Breast epithelium (tissue), 4 donors: ENCODE data around the gene SPATC1L. TPM values are rescaled to one million over a fixed set of nuclear protein-coding genes. Genes with fewer than 3 reads are reported as not detected.

Experiments
- DNase-seq, 2 donors: peaks; one replicate each; pipeline ENCODE4 v3.0.0-alpha.2; 2019; ENCODE audit warnings: low spot score in 2 of 2
- H3K27ac ChIP-seq, 2 donors: fragments of 200-600 bp; sonication (generic) in 1 of 2; one replicate each; pipeline ENCODE4 v1.5.1; 2016 to 2019; ENCODE audit warnings: mild to moderate bottlenecking in 1 of 2
- H3K27me3 ChIP-seq, 2 donors: fragments of 200-600 bp; sonication (generic) in 1 of 2; one replicate each; pipeline versions ENCODE4 v1.5.1 to v1.6.0; 2017 to 2019; ENCODE audit warnings: control low read depth in 1 of 2, mild to moderate bottlenecking in 1 of 2
- H3K36me3 ChIP-seq: fragments of 200-600 bp; one replicate; pipeline ENCODE4 v1.5.1; 2019
- H3K4me1 ChIP-seq, 2 donors: fragments of 200-600 bp; sonication (generic); one replicate each; pipeline ENCODE4 v1.5.1; 2016 to 2019; ENCODE audit warnings: control low read depth in 1 of 2
- H3K4me3 ChIP-seq, 3 donors: fragments of 200-600 bp; sonication (generic); 1 replicate in 2 of 3; 2 replicates in 1 of 3; pipeline ENCODE4 v1.5.1; 2016 to 2019; ENCODE audit warnings: mild to moderate bottlenecking in 3 of 3, moderate library complexity in 2 of 3
- H3K9me3 ChIP-seq, 2 donors: fragments of 200-600 bp; sonication (generic) in 1 of 2; one replicate each; pipeline ENCODE4 v1.5.1; 2016 to 2019; ENCODE audit warnings: control low read depth in 1 of 2
- POLR2A ChIP-seq: fragments of 450-650 bp; IDR thresholded peaks from one replicate; pipeline ENCODE4 v1.6.1; 2016; ENCODE audit warnings: antibody characterized with exemption, mild to moderate bottlenecking, moderate library complexity
- POLR2AphosphoS5 ChIP-seq, 3 donors: sonication (generic); formaldehyde crosslinking; IDR thresholded peaks; one replicate each; pipeline ENCODE4 v1.6.1; 2017; ENCODE audit warnings: antibody characterized with exemption in 3 of 3
- intact Hi-C: fragments of 100-400 bp; cut with DNase I; formaldehyde crosslinking; loops from one replicate; pipeline ENCODE4 v1.15.1; 2023; ENCODE audit warnings: low total_unique reads
- total RNA-seq, 3 donors: library from RNA; depleted of rRNA; stranded (reverse); fragments of >200 nt; gene quantifications; one replicate each; pipeline ENCODE4 v1.1.0, GENCODE V29; 2016
- TF ChIP-seq, protein P1 (sequence below), 3 donors: fragments of 450-650 bp; IDR thresholded peaks; one replicate each; pipeline ENCODE4 v1.5.1; 2016 to 2017; ENCODE audit warnings: antibody characterized with exemption in 3 of 3, mild to moderate bottlenecking in 3 of 3, moderate library complexity in 3 of 3

Gene SPATC1L
- total RNA-seq, 3 donors from 2014 or later, result 1.6 to 7.0 (median 6.2) TPM

DNA sequence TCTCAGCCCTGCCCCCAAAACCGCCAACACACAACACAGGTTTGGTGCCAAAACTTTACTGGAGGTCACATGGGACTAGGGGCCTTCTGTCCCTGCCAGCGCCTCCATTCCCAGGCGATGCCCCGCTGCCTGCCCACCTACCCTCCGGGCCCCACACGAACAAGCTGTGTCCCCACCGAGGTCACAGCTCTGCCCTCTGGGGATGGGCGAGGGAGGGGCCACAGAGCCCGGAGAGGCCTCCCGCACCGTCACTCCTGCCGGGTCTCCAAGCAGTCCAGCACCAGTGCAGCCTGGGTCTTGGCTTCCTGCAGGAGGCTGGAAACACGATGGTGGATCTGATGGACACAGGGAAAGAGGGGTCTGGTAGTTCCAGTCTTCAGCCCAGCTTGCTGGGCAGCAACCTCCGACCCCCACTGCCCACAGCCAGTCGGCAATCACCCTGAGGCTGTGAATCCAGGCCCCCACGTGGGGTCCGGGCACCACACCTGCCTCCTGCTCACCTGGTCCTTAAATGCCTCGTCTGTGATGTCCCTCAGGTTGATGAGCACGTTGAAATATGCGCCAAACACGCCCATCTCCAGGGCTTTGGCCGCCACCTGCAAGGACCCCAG, 47.4 kb downstream of the SPATC1L start:
- TF ChIP-seq, protein P1, sequence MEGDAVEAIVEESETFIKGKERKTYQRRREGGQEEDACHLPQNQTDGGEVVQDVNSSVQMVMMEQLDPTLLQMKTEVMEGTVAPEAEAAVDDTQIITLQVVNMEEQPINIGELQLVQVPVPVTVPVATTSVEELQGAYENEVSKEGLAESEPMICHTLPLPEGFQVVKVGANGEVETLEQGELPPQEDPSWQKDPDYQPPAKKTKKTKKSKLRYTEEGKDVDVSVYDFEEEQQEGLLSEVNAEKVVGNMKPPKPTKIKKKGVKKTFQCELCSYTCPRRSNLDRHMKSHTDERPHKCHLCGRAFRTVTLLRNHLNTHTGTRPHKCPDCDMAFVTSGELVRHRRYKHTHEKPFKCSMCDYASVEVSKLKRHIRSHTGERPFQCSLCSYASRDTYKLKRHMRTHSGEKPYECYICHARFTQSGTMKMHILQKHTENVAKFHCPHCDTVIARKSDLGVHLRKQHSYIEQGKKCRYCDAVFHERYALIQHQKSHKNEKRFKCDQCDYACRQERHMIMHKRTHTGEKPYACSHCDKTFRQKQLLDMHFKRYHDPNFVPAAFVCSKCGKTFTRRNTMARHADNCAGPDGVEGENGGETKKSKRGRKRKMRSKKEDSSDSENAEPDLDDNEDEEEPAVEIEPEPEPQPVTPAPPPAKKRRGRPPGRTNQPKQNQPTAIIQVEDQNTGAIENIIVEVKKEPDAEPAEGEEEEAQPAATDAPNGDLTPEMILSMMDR (IDR thresholded peaks at IDR 0.05), result no peak
- no peak for TF ChIP-seq POLR2A
- TF ChIP-seq POLR2AphosphoS5 (IDR thresholded peaks at IDR 0.05), result no peak
- intact Hi-C loops, result loop anchor here (5.0 kb wide), 1 partner anchor 325 kb away; no protein-coding TSS in a partner anchor
- Histone ChIP-seq H3K27me3 (no peaks in the 10 kb centered on the region), H3K27ac (no peak overlapping the region), H3K9me3 (no peaks in the 10 kb centered on the region), H3K4me3 (no peak overlapping the region), H3K36me3 (no peaks in the 10 kb centered on the region), H3K4me1 (no peaks in the 10 kb centered on the region)
- no peak for DNase-seq

DNA sequence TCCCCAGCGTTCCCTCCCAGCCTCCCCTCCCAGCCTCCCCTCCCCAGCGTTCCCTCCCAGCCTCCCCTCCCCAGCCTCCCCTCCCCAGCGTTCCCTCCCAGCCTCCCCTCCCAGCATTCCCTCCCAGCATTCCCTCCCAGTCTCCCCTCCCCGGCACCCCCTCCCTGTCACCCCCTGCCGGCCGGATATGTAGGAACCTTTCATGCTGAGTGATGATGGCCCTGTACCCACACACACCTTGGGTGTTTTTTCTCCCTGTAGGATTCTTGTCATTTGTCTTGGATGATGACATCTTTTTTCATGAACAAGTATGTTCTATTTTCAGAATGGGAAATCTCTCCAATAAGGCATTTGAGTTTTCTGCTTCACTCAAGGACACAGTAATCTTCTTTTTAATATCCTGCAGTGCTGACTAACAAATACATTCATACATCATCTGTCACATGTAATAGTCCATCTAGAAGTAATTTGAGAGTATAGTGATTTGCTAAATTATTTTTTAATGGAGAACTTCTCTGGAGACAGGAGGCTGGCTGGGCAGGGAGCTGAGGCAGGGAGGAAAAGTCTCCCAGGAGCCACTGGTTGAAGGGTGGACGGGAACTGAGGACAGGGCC, 48.4 kb downstream of the SPATC1L start:
- intact Hi-C loops, result loop anchor here (1.0 to 5.0 kb wide), 2 partner anchors 26 to 326 kb away; no protein-coding TSS in a partner anchor
- Histone ChIP-seq H3K27ac (no peak overlapping the region), H3K27me3 (no peaks in the 10 kb centered on the region), H3K4me3 (no peak overlapping the region), H3K36me3 (no peaks in the 10 kb centered on the region), H3K9me3 (no peaks in the 10 kb centered on the region), H3K4me1 (no peaks in the 10 kb centered on the region)
- TF ChIP-seq POLR2A (no peak), POLR2AphosphoS5 (IDR thresholded peaks at IDR 0.05) (no peak)
- TF ChIP-seq, protein P1 (IDR thresholded peaks at IDR 0.05), result no peak
- no peak for DNase-seq

DNA sequence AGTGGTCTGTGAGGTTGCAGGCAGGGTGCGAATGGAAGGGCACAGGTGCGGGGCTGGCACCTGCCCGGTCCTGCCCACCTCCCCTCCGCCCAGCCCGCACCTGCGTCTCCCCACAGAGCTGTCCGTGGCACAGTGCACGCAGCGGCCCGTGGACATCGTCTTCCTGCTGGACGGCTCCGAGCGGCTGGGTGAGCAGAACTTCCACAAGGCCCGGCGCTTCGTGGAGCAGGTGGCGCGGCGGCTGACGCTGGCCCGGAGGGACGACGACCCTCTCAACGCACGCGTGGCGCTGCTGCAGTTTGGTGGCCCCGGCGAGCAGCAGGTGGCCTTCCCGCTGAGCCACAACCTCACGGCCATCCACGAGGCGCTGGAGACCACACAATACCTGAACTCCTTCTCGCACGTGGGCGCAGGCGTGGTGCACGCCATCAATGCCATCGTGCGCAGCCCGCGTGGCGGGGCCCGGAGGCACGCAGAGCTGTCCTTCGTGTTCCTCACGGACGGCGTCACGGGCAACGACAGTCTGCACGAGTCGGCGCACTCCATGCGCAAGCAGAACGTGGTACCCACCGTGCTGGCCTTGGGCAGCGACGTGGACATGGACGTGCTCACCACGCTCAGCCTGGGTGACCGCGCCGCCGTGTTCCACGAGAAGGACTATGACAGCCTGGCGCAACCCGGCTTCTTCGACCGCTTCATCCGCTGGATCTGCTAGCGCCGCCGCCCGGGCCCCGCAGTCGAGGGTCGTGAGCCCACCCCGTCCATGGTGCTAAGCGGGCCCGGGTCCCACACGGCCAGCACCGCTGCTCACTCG, 52.2 kb downstream of the SPATC1L start:
- H3K27ac ChIP-seq, result no peak overlapping the region
- intact Hi-C loops, result no loop called here
- no peaks in the 10 kb centered on the region for H3K36me3 ChIP-seq

DNA sequence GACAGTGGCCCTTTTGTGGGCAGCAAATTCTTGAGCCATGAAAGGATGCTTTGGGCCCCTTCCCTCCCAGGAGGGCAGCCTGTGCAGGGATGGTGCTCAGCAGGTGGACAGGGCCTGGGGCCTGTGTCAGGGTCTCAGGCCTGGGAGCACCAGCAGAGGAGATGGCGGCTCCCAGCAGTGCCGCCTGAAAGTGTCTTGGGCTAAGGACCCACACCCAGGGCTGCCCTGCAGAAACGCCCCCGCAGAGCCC, 52.7 kb downstream of the SPATC1L start:
- DNase-seq, result no peak
- no peaks in the 10 kb centered on the region for H3K4me1 ChIP-seq
- H3K4me3 ChIP-seq, result no peak overlapping the region
- TF ChIP-seq, protein P1 (IDR thresholded peaks at IDR 0.05), result no peak
- TF ChIP-seq POLR2AphosphoS5 (IDR thresholded peaks at IDR 0.05) (no peak), POLR2A (no peak)
- no peaks in the 10 kb centered on the region for H3K27me3 ChIP-seq
- H3K9me3 ChIP-seq, result no peaks in the 10 kb centered on the region
- intact Hi-C loops, result no loop called here
- H3K36me3 ChIP-seq, result no peaks in the 10 kb centered on the region
- no peak overlapping the region for H3K27ac ChIP-seq

More for the DNA sequence above, 52.2 kb downstream of the SPATC1L start:
- no peak for TF ChIP-seq POLR2AphosphoS5 (IDR thresholded peaks at IDR 0.05)
- no peak for TF ChIP-seq POLR2A
- TF ChIP-seq, protein P1 (IDR thresholded peaks at IDR 0.05), result no peak
- no peak for DNase-seq
- H3K27me3 ChIP-seq, result no peaks in the 10 kb centered on the region
- H3K9me3 ChIP-seq, result no peaks in the 10 kb centered on the region
- no peak overlapping the region for H3K4me3 ChIP-seq
- H3K4me1 ChIP-seq, result no peaks in the 10 kb centered on the region
